ENCODE data around the gene PLAU. TPM values are rescaled to one million over a fixed set of nuclear protein-coding genes. Genes with fewer than 3 reads are reported as not detected.

Gene PLAU
- total and polyA plus RNA-seq, 2 donors = 3.8 to 20.3 TPM

DNA sequence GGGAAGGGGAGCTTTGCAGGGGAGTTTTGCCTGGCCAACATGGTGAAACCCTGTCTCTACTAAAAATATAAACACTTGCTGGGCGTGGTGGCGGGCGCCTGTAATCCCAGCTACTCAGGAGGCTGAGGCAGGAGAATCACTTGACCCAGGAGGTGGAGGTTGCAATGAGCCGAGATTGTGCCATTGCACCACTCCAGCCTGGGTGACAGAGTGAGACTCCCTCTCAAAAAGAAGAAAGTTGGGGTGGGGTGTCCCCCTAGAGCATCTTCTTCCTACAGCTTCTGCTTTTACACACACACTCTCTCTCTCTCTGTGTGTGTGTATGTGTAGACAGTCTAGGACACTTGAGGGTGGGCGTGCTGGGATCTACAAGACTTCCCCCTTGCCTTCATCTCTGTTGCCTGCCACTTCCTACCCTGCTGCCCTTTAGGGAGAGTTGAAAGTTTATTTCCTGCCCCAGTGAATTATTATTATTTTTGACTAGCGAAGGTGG, 21.7 kb downstream of the PLAU start:
- WGBS = 79% methylated on average over 6 of the region's 6 CpGs
- DNase-seq (ENCODE audit: low read depth in 6 of 9, low spot score in 9 of 9) = no peak
- Histone ChIP-seq H3K27ac (ENCODE audit: low read depth in 1 of 2, low read length in 1 of 2) (no peak overlapping the region), H3K4me1 (ENCODE audit: control insufficient read depth in 2 of 2, insufficient read depth in 2 of 2, low read length in 2 of 2) (peaks cover 0 to 14% of the 10 kb centered on the region in 2 donors), H3K36me3 (ENCODE audit: control insufficient read depth in 2 of 2, insufficient read depth in 2 of 2, low read length in 1 of 2) (no peaks in the 10 kb centered on the region), H3K9me3 (ENCODE audit: control insufficient read depth in 2 of 2, insufficient read depth in 1 of 2, low read length in 1 of 2) (no peaks in the 10 kb centered on the region), H3K4me3 (ENCODE audit: low read length in 2 of 2) (no peak overlapping the region), H3K27me3 (ENCODE audit: control insufficient read depth in 2 of 2, insufficient read depth in 1 of 2, low read length in 1 of 2) (peaks cover 0 to 2% of the 10 kb centered on the region in 2 donors)

DNA sequence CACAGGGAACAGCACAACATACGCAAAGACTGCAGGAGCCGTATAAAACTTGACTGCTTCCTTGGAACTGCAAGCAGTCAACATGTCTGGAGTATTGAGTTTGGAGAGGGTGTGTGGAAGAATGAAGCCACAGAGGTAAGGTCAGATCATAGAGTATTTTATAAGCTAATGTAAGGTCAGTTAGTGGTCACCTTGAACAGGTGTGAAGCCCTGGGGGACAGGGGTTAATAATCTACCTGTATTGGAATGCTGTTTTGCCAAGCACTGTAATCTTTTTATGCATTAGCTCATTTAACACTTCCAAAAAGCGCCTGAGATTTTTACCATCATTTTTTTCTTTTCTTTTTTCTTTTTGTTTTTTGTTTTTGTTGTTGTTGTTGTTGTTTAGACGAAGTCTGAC, 23.1 kb downstream of the PLAU start:
- Histone ChIP-seq H3K4me3 (ENCODE audit: low read length in 2 of 2) (no peak overlapping the region), H3K36me3 (ENCODE audit: control insufficient read depth in 2 of 2, insufficient read depth in 2 of 2, low read length in 1 of 2) (no peaks in the 10 kb centered on the region), H3K9me3 (ENCODE audit: control insufficient read depth in 2 of 2, insufficient read depth in 1 of 2, low read length in 1 of 2) (no peaks in the 10 kb centered on the region), H3K4me1 (ENCODE audit: control insufficient read depth in 2 of 2, insufficient read depth in 2 of 2, low read length in 2 of 2) (peaks cover 0 to 14% of the 10 kb centered on the region in 2 donors), H3K27ac (ENCODE audit: low read depth in 1 of 2, low read length in 1 of 2) (no peak overlapping the region), H3K27me3 (ENCODE audit: control insufficient read depth in 2 of 2, insufficient read depth in 1 of 2, low read length in 1 of 2) (peaks cover 0 to 2% of the 10 kb centered on the region in 2 donors)
- no peak for DNase-seq (ENCODE audit: low read depth in 6 of 9, low spot score in 9 of 9)
- WGBS = 98% methylated on average over 4 of the region's 4 CpGs

DNA sequence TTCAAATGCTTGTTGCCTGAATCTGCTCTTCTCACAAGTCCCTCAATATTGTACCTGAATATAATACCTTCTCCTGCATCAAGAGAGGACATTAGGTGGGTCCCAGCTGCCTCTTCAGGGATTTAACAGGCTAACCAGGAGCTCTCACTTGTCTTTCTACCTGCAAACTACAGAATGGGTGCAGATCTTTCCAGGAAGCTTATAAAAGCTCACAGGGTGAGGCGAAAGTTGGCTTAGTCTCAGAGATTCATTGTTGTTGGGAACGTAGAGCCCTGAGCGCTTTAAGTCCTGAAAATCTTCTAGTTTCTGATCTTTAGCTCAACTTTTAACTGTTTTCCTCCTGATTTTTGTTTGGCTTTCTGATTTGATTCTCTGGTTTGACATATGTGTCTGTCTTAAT, 25.0 kb downstream of the PLAU start:
- Histone ChIP-seq H3K27ac (ENCODE audit: low read depth in 1 of 2, low read length in 1 of 2) (no peak overlapping the region), H3K36me3 (ENCODE audit: control insufficient read depth in 2 of 2, insufficient read depth in 2 of 2, low read length in 1 of 2) (no peaks in the 10 kb centered on the region), H3K27me3 (ENCODE audit: control insufficient read depth in 2 of 2, insufficient read depth in 1 of 2, low read length in 1 of 2) (peaks cover 0 to 5% of the 10 kb centered on the region in 2 donors), H3K4me1 (ENCODE audit: control insufficient read depth in 2 of 2, insufficient read depth in 2 of 2, low read length in 2 of 2) (peaks cover 2 to 19% of the 10 kb centered on the region in 2 donors), H3K4me3 (ENCODE audit: low read length in 2 of 2) (no peak overlapping the region), H3K9me3 (ENCODE audit: control insufficient read depth in 2 of 2, insufficient read depth in 1 of 2, low read length in 1 of 2) (no peaks in the 10 kb centered on the region)
- DNase-seq (ENCODE audit: low read depth in 6 of 9, low spot score in 9 of 9) = no peak
- WGBS = 95% methylated on average over 3 of the region's 3 CpGs

DNA sequence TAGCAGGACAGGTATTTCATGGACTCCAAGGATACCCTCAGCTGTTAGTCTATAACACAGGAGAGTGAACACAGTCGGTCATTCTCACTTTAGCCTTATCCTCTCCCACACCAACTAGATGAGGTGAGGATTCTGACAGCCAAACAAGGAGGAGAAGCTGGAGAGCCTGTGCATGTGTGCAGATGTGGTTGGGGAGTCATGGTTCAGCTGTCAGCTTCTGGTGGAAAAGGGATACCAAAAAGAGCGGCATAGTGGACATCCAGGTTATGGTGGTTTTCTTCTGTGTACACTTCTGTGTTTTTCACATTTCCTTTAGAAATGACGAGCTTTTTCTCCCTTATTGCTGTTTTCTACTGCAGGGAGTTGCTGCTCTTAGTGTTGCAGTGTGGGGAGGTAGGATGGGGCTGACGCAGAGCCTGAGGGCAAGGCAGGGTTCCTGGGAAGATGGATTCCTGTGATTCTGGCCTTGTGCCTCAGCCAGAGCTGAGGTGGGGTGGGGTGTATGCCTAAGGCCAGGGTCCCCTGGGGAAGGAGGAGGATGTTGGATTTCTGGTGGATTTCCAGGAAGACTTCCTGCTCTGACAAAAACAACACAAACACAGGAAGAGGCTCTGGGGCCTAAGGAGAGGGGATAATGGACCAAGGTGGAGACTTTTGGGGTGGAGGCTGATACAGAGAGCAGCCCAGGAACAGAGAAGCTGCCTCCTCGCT, 26.6 kb downstream of the PLAU start:
- Histone ChIP-seq H3K36me3 (ENCODE audit: control insufficient read depth in 2 of 2, insufficient read depth in 2 of 2, low read length in 1 of 2) (no peaks in the 10 kb centered on the region), H3K9me3 (ENCODE audit: control insufficient read depth in 2 of 2, insufficient read depth in 1 of 2, low read length in 1 of 2) (no peaks in the 10 kb centered on the region), H3K27me3 (ENCODE audit: control insufficient read depth in 2 of 2, insufficient read depth in 1 of 2, low read length in 1 of 2) (peaks cover 0 to 8% of the 10 kb centered on the region in 2 donors), H3K4me3 (ENCODE audit: low read length in 2 of 2) (no peak overlapping the region), H3K27ac (ENCODE audit: low read depth in 1 of 2, low read length in 1 of 2) (no peak overlapping the region), H3K4me1 (ENCODE audit: control insufficient read depth in 2 of 2, insufficient read depth in 2 of 2, low read length in 2 of 2) (peaks cover 2 to 10% of the 10 kb centered on the region in 2 donors)
- 94% methylated on average over 5 of the region's 5 CpGs for WGBS
- no peak for DNase-seq (ENCODE audit: low read depth in 6 of 9, low spot score in 9 of 9)

DNA sequence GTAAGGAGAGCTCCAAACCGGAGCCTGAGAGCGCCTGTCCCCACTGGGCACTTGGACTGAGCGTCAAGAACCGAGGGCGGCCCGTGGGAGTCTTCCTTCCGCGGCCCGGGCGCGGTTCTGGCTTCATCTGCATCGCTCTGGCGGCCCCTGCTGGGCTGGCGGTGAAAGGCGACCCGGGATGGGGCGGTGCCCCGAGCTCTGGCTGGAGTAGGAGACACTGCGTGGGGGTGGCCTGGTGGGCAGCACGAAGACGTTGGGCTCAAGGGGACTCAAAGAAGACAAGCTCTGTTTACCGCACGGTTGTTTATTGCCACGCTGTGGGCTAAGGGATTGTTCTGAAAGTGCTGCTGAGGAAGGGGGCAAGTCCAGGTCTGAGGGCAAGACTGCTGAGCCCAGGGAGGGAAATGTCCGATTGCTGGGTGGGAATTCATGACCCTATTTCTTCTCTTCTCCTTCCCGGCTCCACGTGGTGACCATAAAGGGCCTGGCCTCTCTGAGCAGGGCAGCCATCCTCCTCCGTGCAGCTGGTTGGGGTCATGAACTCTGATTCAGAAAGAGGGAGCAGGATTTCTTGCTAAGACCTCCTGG, 29.8 kb downstream of the PLAU start:
- 7% methylated on average over 28 of the region's 28 CpGs for WGBS
- Histone ChIP-seq H3K9me3 (ENCODE audit: control insufficient read depth in 2 of 2, insufficient read depth in 1 of 2, low read length in 1 of 2) (peaks cover 0 to 3% of the 10 kb centered on the region in 2 donors), H3K4me1 (ENCODE audit: control insufficient read depth in 2 of 2, insufficient read depth in 2 of 2, low read length in 2 of 2) (peaks cover 2 to 6% of the 10 kb centered on the region in 2 donors), H3K27ac (ENCODE audit: low read depth in 1 of 2, low read length in 1 of 2) (no peak overlapping the region), H3K27me3 (ENCODE audit: control insufficient read depth in 2 of 2, insufficient read depth in 1 of 2, low read length in 1 of 2) (peaks cover 0 to 8% of the 10 kb centered on the region in 2 donors), H3K36me3 (ENCODE audit: control insufficient read depth in 2 of 2, insufficient read depth in 2 of 2, low read length in 1 of 2) (no peaks in the 10 kb centered on the region), H3K4me3 (ENCODE audit: low read length in 2 of 2) (no peak overlapping the region)
- DNase-seq (ENCODE audit: low read depth in 6 of 9, low spot score in 9 of 9) = peak in 5 of 9 donors; percentile 54 to 74 (median 63)

DNA sequence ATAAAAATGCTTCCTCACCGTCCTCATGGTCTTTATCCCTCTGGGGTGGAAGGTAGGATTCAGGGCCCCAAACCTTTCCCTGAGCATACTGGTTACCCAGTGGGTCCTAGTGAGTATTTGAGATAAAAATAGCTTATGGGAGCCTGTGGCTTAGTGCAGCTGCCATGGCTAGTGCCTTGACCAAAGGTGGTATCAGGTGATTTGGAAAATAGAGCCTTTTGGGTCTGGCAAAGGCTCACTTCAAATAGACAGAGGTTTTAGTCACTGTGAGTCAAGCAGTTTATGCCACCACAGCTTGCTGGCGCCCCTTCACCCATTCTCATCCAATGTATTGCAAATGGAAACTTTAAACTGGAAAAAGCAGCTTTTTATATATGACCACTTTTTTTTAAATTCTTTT, 30.4 kb downstream of the PLAU start:
- peaks cover 2 to 6% of the 10 kb centered on the region in 2 donors for H3K4me1 ChIP-seq (ENCODE audit: control insufficient read depth in 2 of 2, insufficient read depth in 2 of 2, low read length in 2 of 2)
- H3K27ac ChIP-seq (ENCODE audit: low read depth in 1 of 2, low read length in 1 of 2) = no peak overlapping the region
- WGBS = 98% methylated on average over 2 of the region's 2 CpGs
- no peak for DNase-seq (ENCODE audit: low read depth in 6 of 9, low spot score in 9 of 9)
- H3K4me3 ChIP-seq (ENCODE audit: low read length in 2 of 2) = no peak overlapping the region
- H3K36me3 ChIP-seq (ENCODE audit: control insufficient read depth in 2 of 2, insufficient read depth in 2 of 2, low read length in 1 of 2) = no peaks in the 10 kb centered on the region
- peaks cover 0 to 3% of the 10 kb centered on the region in 2 donors for H3K9me3 ChIP-seq (ENCODE audit: control insufficient read depth in 2 of 2, insufficient read depth in 1 of 2, low read length in 1 of 2)
- H3K27me3 ChIP-seq (ENCODE audit: control insufficient read depth in 2 of 2, insufficient read depth in 1 of 2, low read length in 1 of 2) = peaks cover 0 to 8% of the 10 kb centered on the region in 2 donors

DNA sequence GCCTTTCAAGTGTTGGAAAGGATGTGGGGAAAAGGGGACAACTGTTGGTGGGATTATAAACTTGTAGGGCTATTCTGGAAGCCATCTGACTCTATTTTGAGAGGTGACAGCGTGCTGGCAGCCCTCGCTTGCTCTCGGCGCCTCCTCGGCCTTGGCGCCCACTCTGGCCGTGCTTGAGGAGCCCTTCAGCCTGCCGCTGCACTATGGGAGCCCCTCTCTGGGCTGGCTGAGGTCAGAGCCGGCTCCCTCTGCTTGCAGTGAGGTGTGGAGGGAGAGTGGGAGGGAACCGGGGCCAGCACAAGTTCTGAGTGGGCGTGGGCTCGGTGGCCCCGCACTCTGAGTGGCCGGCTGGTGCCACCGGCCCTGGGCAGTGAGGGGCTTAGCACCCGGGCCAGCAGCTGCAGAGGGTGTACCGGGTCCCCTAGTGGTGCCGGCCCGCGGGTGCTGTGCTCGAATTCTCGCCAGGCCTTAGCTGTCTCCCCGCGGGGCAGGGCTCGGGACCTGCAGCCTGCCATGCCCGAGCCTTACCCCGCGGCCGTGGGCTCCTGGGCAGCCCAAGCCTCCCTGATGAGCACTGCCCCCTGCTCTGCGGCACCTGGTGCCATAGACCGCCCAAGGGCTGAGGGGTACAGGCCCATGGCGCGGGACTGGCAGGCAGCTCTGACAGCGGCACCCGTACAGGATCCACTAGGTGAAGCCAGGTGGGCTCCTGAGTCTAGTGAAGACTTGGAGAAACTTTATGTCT, 33.6 kb downstream of the PLAU start:
- H3K4me3 ChIP-seq (ENCODE audit: low read length in 2 of 2) = no peak overlapping the region
- no peak for DNase-seq (ENCODE audit: low read depth in 6 of 9, low spot score in 9 of 9)
- WGBS = 97% methylated on average over 35 of the region's 35 CpGs
- H3K4me1 ChIP-seq (ENCODE audit: control insufficient read depth in 2 of 2, insufficient read depth in 2 of 2, low read length in 2 of 2) = peaks cover 2 to 6% of the 10 kb centered on the region in 2 donors
- no peak overlapping the region for H3K27ac ChIP-seq (ENCODE audit: low read depth in 1 of 2, low read length in 1 of 2)
- peaks cover 0 to 3% of the 10 kb centered on the region in 2 donors for H3K9me3 ChIP-seq (ENCODE audit: control insufficient read depth in 2 of 2, insufficient read depth in 1 of 2, low read length in 1 of 2)
- H3K36me3 ChIP-seq (ENCODE audit: control insufficient read depth in 2 of 2, insufficient read depth in 2 of 2, low read length in 1 of 2) = no peaks in the 10 kb centered on the region
- H3K27me3 ChIP-seq (ENCODE audit: control insufficient read depth in 2 of 2, insufficient read depth in 1 of 2, low read length in 1 of 2) = peaks cover 0 to 8% of the 10 kb centered on the region in 2 donors

DNA sequence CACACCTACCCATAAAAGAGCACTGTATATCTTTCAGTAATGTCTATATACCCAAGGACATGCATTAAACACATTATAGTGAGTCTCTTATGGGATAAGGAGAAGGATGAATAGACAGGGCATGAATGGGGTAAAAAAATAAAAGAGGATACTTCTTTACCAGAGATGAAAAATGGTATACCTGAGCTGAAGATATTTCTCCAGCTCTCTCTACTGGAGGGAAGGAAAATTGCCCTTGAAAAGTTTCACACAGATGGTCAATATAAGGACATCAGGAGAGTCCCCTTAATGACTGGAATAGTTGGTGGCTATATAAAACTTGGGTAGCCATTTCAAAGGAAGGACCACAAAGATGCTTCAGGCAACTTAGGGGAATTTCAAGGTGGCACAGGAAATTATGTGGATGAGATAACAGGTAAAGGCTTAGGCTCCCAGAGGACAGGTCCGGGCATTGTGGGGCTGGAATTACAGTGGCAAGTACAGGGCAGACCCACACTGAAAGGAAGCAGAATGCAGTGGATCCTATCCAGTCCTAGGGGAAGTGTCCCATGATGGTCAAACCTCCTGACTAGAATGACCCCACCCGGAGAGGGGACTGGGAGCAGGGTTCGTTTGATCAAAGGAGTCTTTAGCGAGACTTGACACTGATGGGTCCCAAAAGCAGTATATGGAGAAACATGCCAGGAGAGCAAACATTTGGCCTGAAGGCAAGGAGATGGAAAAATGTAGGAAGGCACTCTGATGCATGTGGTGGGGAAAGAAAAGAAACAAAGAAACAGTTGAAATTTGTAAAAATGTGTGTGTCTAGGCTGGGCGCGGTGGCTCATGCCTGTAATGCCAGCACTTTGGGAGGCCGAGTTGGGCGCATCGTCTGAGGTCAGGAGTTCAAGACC, 35.6 kb downstream of the PLAU start:
- no peak for DNase-seq (ENCODE audit: low read depth in 6 of 9, low spot score in 9 of 9)
- WGBS = 96% methylated on average over 9 of the region's 9 CpGs

More for the DNA sequence above, 35.6 kb downstream of the PLAU start:
- H3K4me3 ChIP-seq (ENCODE audit: low read length in 2 of 2) = no peak overlapping the region
- H3K27me3 ChIP-seq (ENCODE audit: control insufficient read depth in 2 of 2, insufficient read depth in 1 of 2, low read length in 1 of 2) = peaks cover 0 to 2% of the 10 kb centered on the region in 2 donors
- peaks cover 0 to 3% of the 10 kb centered on the region in 2 donors for H3K9me3 ChIP-seq (ENCODE audit: control insufficient read depth in 2 of 2, insufficient read depth in 1 of 2, low read length in 1 of 2)
- no peaks in the 10 kb centered on the region for H3K36me3 ChIP-seq (ENCODE audit: control insufficient read depth in 2 of 2, insufficient read depth in 2 of 2, low read length in 1 of 2)
- no peaks in the 10 kb centered on the region for H3K4me1 ChIP-seq (ENCODE audit: control insufficient read depth in 2 of 2, insufficient read depth in 2 of 2, low read length in 2 of 2)
- H3K27ac ChIP-seq (ENCODE audit: low read depth in 1 of 2, low read length in 1 of 2) = no peak overlapping the region

All from thymus (tissue), 11 donors.